Activated gamma-delta T cell (primary cell): ENCODE measurements around the gene ATPAF1.
"Not testable (repeated sequence)": the region's sequence is repeated elsewhere in the genome, so short reads cannot be mapped to it uniquely, and the experiment has no call there.

ENCODE experiments used
- DNase-seq: peaks from one replicate; lab custom pipeline; 2025; lab: John Stamatoyannopoulos, UW
- total RNA-seq, 2 donors: gene quantifications; one replicate each; lab custom pipeline; 2026; lab: John Stamatoyannopoulos, UW

Gene ATPAF1, protein sequence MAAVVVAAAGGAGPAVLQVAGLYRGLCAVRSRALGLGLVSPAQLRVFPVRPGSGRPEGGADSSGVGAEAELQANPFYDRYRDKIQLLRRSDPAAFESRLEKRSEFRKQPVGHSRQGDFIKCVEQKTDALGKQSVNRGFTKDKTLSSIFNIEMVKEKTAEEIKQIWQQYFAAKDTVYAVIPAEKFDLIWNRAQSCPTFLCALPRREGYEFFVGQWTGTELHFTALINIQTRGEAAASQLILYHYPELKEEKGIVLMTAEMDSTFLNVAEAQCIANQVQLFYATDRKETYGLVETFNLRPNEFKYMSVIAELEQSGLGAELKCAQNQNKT
- 32.5 to 41.2 reads per million in 2 donors for total RNA-seq

DNA sequence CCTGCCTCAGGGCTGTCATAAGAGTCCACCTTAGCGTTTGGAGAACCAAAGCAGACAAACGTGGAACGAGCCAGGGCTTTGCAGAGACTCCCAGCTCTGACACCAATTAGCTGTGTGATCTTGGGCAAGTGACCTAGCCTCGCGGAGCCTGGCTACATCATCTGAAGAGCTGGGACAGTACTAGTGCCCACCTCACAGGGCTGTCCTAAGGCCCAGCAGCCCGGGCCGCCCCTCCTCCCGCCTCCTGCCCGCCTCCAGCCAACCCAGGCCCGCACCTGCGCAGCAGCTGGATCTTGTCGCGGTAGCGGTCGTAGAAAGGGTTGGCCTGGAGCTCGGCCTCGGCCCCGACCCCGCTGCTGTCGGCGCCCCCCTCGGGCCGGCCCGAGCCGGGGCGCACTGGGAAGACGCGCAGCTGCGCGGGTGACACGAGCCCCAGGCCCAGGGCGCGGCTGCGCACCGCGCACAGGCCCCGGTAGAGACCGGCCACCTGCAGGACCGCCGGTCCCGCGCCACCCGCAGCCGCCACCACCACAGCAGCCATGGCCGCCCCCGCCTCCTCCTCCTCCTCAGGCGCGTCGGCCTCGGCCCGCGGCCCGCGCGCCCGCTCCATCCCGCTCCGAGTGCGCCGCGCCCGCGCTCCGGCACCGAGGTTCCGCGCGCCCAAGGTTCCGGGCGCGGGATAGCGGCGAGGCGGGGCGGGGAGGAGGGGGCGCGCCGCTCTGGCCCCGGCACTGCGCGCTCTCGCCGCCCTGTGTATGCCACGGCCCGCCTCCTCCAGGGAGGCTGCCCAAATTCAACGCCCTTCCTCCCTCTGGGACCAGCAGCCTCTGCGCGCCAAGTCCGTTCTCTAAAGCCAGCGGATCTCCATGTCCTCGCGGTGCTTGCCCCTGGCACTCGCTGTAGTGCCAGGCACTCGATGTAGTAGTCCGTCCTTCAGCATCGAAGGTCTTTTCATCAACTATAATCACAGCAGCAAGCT is at the start of gene ATPAF1:
Gene ATPAF1, minus strand, starts transcription at position 583 of the 979 bp plus-strand sequence. Its CDS starts 42 bp downstream, at position 541.
- DNase-seq: peak; percentile 40

DNA sequence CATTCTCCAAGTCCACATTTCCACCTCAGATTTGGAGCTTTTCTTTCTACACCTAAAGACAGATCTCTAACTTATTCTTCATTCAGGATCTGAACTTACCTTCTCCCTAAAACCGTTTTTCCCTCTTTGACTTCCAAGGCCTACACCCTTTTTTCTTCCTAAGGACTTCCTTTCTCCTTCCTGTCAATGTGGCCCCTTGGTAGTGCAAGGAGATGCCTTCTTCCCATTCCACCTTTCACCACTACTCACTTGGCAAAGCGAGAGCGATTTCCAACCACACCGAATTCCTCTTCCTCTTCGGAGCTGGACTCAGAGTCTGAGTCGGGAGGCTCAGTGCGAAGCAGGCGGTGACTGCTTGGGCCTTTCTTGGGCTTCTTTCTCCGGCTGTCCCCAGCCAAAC is 49.5 kb upstream of the ATPAF1 start:
- DNase-seq: no peak

DNA sequence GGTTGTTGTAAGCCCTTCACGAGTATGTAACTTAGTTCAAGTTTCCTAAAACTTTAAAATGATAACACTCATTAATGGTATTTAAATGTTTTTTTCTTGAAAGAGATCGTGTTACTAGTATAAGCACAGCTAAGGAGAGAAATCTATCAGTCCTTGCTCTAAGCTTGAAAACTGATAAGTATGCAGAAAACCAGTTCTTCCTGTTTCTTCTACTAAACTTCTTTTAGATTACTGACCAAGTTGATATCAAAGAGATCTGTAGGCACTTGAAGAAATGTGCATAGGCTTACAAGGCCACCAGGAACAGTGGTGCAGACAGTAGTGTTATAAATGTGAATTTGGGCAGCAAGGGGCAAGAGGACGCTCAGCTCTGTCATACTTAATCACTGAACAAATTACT is 46.8 kb upstream of the ATPAF1 start:
- no peak for DNase-seq

DNA sequence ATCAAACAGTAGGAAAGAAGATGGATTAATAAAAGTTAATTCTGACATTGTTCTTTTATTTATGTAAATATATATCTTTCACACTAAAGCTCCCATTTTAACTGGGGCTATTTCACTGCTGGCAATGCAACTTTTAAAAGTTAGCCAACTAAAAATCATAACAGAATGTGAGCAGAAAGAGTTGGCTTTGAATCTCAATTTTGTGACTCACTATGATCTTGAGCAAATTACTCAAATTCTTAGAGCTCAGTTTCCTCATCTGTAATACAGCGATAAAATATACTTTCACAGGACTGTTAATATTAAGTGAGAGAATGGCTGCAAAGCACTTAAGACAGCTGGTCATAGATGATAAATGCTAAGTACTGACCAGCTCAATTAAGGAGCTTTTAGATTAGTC is 40.0 kb upstream of the ATPAF1 start:
- DNase-seq: no peak

DNA sequence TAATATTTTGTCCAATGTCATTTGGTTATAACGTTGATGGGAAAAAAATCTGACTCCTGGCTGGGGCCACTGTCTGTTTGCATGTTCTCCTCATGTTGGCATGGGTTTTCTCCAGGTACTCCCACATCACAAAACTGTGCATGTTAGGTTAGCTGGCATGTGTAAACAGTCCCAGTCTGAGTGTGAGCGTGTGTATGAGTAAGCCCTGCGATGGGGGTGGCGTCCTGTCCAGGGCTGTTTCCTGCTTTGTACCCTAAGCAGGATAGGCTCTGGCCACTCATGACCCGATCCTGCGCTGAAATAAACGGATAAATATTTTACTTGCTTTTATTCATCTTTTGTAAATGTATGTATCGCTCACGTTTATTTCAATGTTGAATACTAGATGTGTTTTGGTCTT is 37.2 kb upstream of the ATPAF1 start:
- DNase-seq: no peak

DNA sequence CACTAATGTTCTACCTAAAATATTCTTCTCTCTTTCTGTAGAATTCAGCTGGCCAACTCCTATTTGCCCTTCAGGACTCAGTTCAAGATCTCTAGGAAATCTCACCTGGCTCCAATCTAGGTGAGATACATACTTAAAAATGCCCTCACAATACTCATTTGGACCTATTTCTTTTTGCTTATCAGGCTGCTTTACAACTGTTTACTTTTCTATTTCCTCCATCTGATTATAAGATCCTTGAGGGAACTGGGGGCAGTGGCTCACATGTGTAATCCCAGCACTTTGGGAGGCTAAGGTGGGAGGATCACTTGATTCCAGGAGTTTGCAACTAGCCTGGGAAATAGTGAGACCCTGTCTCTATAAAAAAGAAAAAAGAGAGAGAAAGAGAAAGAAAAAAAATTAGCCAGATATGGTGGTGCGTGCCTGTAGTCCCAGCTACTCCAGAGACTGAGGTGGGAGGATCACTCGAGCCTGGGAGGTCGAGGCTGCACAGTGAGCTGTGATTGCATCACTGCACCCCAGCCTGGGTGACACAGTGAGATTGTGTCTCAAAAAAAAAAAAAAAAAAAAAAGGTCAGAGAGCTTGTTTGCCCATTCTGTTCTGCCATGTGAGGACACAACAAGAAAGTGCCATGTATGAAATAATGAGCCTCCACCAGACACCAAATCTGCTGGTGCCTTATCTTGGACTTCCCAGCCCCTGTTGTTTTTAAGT is 35.9 kb upstream of the ATPAF1 start:
- no peak for DNase-seq

DNA sequence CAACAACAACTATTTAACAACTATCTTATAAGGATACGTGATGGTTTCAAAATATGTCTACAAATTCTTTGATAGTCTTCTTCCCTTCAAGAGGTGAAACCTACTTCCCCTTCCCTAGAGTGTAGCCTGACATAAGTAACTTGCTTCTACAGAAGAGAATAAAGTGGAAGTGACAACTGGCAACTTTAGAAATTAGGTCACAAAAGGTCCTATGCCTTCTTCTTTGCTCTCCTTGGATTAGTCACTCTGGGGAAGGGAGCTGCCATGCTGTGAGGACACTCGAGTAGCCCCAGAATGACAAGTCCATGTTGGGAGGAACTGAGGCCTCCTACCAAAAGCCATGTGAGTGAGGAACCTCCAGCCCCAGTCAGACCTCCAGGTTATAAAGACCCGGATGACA is 31.5 kb upstream of the ATPAF1 start:
- DNase-seq: no peak

DNA sequence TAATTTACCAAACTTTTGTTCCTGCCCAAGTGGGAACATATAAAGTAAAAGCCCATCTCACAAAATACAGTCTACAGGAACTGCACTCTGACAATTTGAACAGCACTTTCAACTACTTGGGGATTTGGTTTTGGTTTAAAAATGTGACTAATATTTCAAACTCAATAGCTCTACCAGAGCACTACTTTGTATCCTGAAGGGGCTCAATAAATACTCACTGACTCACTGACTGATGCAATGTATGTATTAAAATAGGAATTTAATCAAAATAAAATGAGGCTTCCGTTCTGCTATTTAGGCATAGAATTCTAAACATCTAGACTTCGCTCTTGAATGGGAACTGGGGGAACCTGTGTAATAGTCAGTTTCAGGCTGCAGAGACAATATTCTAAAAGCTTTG is 28.9 kb upstream of the ATPAF1 start:
- DNase-seq: no peak

DNA sequence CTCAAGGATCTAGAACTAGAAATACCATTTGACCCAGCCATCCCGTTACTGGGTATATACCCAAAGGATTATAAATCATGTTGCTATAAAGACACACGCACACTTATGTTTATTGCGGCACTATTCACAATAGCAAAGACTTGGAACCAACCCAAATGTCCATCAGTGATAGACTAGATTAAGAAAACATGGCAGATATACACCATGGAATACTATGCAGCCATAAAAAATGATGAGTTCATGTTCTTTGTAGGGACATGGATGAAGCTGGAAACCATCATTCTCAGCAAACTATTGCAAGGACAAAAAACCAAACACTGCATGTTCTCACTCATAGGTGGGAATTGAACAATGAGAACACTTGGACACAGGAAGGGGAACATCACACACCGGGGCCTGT is 26.5 kb upstream of the ATPAF1 start:
- not testable (repeated sequence) for DNase-seq

DNA sequence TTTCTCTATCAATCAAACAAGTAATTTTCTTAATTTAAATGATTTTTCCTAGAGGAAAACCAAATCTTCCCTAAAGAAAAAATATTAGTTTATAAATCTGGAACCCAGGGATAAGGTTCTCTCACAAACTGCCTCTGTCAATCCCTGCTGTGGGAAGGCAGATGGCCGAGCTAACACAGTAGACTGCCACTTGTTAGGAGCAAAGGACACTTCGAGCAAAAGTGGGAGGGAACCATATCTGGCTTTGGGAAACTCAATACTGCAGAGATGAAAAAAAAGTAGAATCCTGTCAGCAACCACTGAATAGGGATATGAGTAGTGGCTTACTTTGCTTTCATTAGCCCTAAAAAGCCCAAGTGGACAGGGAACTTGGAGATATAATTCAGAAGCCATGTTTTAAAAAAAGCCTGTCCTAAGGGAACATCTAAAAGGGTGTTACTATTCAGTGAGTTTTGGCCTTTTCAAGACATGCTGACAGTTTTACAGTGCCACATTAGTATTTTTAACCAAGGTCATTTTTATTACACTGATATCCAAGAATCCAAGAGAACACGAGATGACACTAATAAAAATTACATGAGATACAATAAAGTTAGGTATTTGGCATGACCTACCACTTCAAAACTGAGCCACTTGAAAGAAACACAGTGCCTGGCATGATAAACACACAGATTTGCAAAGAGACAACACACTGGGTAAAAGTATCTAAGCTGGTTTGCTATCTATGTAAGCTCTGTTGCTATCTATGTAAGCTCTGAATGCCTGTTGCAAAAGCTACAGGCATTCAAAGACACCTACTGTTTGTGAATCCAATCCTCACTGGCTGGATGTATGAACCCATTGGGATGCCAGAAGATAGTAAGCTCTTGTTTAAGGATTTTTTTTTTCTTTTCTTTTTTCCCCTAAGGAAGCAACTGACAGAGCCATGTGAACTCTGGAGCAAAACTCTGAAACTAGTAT is 24.9 kb upstream of the ATPAF1 start:
- no peak for DNase-seq

DNA sequence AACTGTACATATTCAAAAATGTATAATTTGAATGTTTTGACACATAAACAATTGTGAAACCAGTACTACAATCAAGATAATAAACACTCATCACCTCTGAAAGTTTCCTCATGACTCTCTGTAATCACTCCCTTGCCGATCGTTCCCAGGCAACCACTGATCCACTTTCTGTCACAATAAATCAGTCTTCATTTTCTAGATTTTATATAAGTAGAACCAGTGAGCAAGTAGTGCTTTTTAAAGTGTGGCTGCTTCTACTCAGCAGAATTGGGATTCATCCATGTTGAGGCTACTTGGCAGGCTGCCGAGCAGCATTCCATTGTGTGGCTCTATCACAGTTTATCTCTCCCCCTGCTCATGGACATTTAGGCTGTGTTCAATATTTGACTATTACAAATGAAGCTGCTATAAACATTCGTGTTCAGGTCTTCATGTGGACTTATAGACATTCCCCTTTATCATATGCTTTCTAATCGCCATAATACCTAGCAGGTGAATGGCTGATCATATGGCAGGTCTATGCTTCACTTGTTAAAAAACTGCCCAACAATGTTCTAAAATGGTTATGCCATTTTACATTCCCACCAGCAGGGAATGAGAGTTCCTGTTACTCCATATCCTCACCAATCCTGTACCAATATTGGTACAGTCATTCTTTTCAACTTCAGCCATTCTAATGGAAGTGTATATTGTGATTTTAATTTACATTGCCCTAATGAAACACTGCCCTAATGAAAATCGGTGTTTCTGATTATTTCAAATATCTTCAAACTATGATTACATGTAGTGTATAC is 24.0 kb upstream of the ATPAF1 start:
- no peak for DNase-seq

DNA sequence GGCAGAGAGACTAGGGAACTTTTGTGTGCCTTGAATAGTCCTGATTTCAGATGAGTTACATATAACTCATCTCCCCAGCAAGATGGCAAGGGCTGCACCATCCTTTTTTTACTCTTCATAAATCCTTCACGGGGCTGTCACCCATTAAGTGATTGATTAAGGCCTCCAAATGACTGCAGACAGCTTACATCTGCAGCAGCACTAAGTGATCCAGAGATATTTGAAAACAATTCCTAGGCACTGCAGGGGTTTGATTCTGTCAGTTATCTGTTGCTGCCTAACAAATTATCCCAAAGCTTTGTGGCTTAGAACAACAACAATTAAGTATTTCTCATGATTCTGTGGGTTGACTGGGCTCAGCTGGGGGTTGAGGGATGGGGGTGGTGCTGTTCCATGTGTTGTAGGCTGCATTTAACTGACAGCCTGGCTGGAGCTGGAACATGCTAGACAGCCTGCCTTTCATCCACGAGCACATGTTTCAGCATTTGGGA is 22.8 kb upstream of the ATPAF1 start:
- no peak for DNase-seq

DNA sequence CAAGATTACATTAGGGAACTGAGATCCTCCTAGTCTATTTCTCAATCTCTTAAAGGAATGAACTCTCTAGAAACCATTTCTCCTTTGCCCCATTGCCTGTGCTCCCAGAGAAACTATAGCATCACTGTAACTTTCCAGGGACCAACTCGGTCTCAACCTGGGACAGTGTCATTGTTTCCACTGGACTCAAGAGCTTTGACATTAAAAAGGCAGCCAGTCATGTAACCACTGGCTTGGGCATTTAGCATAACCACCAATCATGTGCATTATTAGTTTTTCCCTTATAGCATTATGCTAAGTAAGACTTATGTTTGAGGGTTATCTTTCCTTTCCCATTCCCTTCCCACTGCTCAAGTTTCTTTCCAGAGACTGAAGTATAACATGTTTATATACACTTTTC is 21.7 kb upstream of the ATPAF1 start:
- DNase-seq: no peak

DNA sequence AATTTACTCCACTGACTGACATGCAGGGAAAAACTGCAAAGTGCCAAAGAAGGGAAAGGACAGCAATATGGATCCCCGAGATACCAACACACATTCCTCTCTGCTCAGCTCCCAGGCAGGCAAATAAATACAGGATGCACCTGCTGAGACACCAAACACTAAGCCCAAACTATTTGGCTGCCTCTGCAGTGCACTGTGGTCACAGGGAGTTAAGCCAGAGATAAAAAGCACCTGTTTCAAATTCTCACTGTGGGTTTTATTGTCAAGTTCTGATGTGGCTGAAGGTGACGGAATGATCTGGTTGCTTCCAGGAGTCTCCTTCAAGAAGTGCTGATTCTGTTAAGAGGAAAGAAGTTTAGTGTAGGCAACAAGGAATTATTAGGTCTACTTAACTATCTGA is 21.2 kb upstream of the ATPAF1 start:
- no peak for DNase-seq

DNA sequence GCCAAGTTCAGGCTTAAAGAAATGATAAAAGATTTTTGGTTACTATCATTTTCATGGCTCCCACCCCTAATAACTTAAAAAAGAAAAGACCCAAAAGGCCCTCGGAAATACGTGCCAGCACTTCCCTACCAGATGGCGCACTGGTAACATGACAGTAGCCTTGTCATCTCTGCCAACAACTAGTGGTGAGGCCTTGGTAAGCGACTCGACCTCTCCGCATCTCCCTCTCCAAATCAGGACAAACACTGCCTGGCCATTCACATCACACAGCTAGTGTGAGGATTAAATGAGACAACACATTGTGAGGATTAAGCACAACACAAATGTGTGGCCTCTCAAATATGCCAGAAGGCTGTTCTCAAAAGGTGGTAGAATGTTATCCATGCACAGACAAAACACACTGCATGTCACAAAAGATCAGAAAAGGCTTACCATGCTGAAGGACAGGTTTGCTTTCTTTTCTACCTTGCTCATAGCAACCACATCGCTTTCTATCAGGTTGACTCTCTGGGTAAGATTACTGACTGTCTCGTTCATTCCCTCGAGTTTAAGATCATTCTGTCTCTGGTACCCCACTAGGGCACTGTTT is 19.9 kb upstream of the ATPAF1 start:
- DNase-seq: no peak

DNA sequence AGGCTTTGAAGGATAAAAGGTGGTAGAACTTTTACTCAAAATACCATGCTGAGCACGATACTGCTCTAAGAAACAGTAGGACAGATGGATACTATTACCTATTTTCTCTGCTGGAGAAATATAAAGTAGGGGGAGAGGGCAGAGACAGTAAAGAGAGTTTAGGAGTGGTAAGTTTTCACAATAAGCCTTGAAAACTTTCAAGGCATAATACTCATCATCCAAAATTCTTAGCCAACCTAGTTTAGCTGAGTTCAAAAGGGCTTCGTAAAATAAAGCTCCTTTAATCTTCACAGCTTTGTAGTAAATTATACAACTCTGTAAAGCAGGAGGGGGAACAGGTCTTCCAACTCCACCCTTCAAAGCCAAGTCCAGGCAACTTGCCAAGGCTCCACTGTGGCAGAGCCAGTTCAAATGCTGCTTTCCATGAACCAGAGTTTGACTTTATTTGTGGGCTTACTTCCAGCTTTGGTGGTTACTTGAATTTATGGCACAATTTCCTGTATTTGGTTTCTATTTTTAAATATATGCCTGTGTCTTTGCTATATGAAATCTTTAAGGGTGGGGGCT is 19.0 kb upstream of the ATPAF1 start:
- no peak for DNase-seq

DNA sequence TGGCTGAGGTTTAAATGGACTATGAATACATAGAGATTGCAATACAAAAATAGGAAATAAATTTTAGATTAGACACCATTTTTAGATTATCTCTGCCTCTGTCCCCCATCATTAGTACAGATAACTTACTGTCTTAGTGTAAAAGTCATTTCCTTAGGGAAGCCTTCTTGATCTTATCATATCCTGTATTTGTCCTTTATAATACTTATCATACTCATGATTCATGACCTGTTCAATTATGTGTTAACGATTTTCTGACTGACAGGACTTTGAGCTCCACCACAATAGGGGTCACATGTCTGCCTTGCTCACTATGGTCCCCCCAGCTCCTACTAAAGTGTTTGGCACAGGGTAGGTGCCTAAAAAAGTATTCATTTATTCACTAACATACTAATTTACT is 18.1 kb upstream of the ATPAF1 start:
- DNase-seq: no peak

DNA sequence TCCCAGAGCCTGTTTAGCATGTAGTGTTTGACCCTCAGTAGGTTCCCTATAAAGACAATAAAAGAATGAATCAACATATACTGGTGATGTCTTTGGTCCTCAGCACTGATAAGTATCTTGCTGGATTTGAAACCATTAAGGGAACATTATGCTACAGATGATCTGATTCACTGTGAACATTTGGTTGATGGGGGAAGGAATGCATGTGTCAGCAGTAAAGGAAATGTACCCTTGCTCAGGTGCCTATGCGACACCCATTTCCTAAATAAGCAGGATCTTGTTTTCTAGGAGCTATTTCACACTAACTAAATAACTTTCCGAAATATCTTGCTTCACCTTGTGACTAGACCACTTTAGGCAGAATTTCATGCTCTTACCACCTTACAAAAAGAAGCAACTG is 16.5 kb upstream of the ATPAF1 start:
- DNase-seq: no peak

DNA sequence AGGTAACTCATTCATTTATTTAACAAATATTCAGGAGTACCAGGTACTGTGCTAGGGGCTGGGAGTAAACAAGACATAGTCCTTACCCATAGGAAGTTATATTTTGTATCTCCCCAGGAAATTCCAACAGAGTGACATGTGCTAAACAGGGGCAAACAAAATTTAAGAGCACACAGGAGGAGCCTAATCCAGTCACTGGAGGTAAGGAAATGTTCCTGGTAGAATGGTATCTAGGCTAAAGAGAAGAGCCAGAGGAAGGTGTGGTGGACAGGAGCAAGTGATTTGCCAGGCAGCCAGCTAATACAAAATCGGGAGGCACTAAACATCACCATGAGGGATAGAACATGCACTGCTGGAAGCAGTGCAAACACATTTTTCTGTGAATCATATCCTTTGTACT is 13.9 kb upstream of the ATPAF1 start:
- no peak for DNase-seq
